ENCODE data around the gene RPAIN. TPM values are rescaled to one million over a fixed set of nuclear protein-coding genes. Genes with fewer than 3 reads are reported as not detected.

Gene RPAIN
- total RNA-seq, 1 experiment from 2014 or later: 55.3 TPM

Other genes starting within 250 kb of the RPAIN start
- 9.5 and 10.2 TPM in 2 replicates for gene ZNF594, start 228.3 kb upstream of the RPAIN start, total RNA-seq (2014; rRNA removed; shearing (Covaris generic))
- not detected in 2 replicates for gene SCIMP, start 185.3 kb upstream of the RPAIN start, total RNA-seq (2014; rRNA removed; shearing (Covaris generic))
- gene RABEP1, start 137.9 kb upstream of the RPAIN start, total RNA-seq (2014; rRNA removed; shearing (Covaris generic)): 31.7 and 35.0 TPM in 2 replicates
- 73.4 and 76.6 TPM in 2 replicates for gene NUP88, start 520 bp upstream of the RPAIN start, total RNA-seq (2014; rRNA removed; shearing (Covaris generic))
- 223 and 244 TPM in 2 replicates for gene C1QBP, start 19.0 kb downstream of the RPAIN start, total RNA-seq (2014; rRNA removed; shearing (Covaris generic))
- gene DHX33, start 48.8 kb downstream of the RPAIN start, total RNA-seq (2014; rRNA removed; shearing (Covaris generic)): 7.4 and 8.8 TPM in 2 replicates
- 75.0 and 77.8 TPM in 2 replicates for gene DERL2, start 66.0 kb downstream of the RPAIN start, total RNA-seq (2014; rRNA removed; shearing (Covaris generic))
- gene MIS12, start 66.4 kb downstream of the RPAIN start, total RNA-seq (2014; rRNA removed; shearing (Covaris generic)): 32.6 and 35.6 TPM in 2 replicates
- 18.3 and 23.5 TPM in 2 replicates for gene NLRP1, start 164.3 kb downstream of the RPAIN start, total RNA-seq (2014; rRNA removed; shearing (Covaris generic))

Measured in M059J (cell line).